K562 (cell line): ENCODE measurements around the gene SLC7A14. TPM values are rescaled to one million over a fixed set of nuclear protein-coding genes. Genes with fewer than 3 reads are reported as not detected.

Experiments used
- GABPB2 ChIP-seq: fragments of 250-450 bp; sonication (Bioruptor Pico); conservative IDR thresholded peaks from 2 replicates; pipeline ENCODE4 v1.5.1; 2021; ENCODE audit warnings: mild to moderate bottlenecking
- HSF4 ChIP-seq: fragments of 250-450 bp; sonication (Bioruptor Pico); IDR thresholded peaks from 2 replicates; pipeline ENCODE4 v2.1.2; 2022; ENCODE audit warnings: mild to moderate bottlenecking, moderate library complexity, borderline replicate concordance
- KLF16 ChIP-seq: IDR thresholded peaks from 2 replicates; pipeline ENCODE4 v1.6.1; 2016; ENCODE audit warnings: antibody characterized with exemption
- MIER1 ChIP-seq: fragments of 450-650 bp; IDR thresholded peaks from 2 replicates; pipeline ENCODE4 v1.6.1; 2016; ENCODE audit warnings: antibody characterized with exemption, mild to moderate bottlenecking, low read depth
- NBN ChIP-seq: fragments of 450-650 bp; IDR thresholded peaks from 2 replicates; pipeline ENCODE4 v1.6.1; 2016; ENCODE audit warnings: low read depth, mild to moderate bottlenecking
- TEAD2 ChIP-seq: fragments of 450-650 bp; IDR thresholded peaks from 2 replicates; pipeline ENCODE4 v1.6.1; 2016; ENCODE audit warnings: missing genetic modification characterization, control low read depth, missing compliant biosample characterization
- TGIF2 ChIP-seq: sonication (generic); formaldehyde crosslinking; IDR thresholded peaks from 2 replicates; pipeline ENCODE4 v1.8.1; 2022; ENCODE audit warnings: mild to moderate bottlenecking, missing genetic modification reagents, moderate library complexity
- ZNF311 ChIP-seq: fragments of 250-450 bp; sonication (Bioruptor Pico); IDR thresholded peaks from 2 replicates; pipeline ENCODE4 v1.4.0; 2020; ENCODE audit warnings: mild to moderate bottlenecking, moderate library complexity
- ZNF79 ChIP-seq: fragments of 250-450 bp; sonication (Bioruptor Pico); IDR thresholded peaks from 2 replicates; pipeline ENCODE4 v1.4.0; 2020; ENCODE audit warnings: low read depth, mild to moderate bottlenecking, moderate library complexity
- polyA plus RNA-seq, 8 experiments: library from polyadenylated mRNA; depleted of rRNA in 4 of 8; stranded (reverse) in 5 of 8; unstranded in 3 of 8; fragments of >200 nt; fragmentation: Nextera tagmentation in 2 of 8; fragmentation: Illumina TruSeq in 1 of 8; extraction: Ambion mirVana in 2 of 8; extraction: Trizol in 1 of 8; gene quantifications; 2 replicates each; pipeline versions ENCODE4 v1.2.1 to v1.2.3, GENCODE V29; 2011 to 2014; ENCODE audit warnings: inconsistent platforms in 1 of 8, missing spikeins in 1 of 8
- total RNA-seq, 7 experiments: library from RNA; depleted of rRNA in 6 of 7; stranded (reverse); fragments of >200 nt in 6 of 7; fragmentation: Illumina TruSeq in 2 of 7; extraction: Trizol in 2 of 7; gene quantifications; 2 replicates each; pipeline versions ENCODE4 v1.2.1 to v1.2.3, GENCODE V29; 2011 to 2021; ENCODE audit warnings: low replicate concordance in 1 of 7
- TF ChIP-seq, protein P1 (sequence below): fragments of 200-600 bp; sonication (generic); IDR thresholded peaks from one replicate; pipeline ENCODE4 v1.6.1; 2012; ENCODE audit warnings: mild to moderate bottlenecking, low read depth, low read length, inconsistent platforms

The SLC7A14 gene
- total and polyA plus RNA-seq, 9 of the 15 experiments (the other 6 are each of a cell fraction or from before 2014, with no cell fraction given): not detected

DNA sequence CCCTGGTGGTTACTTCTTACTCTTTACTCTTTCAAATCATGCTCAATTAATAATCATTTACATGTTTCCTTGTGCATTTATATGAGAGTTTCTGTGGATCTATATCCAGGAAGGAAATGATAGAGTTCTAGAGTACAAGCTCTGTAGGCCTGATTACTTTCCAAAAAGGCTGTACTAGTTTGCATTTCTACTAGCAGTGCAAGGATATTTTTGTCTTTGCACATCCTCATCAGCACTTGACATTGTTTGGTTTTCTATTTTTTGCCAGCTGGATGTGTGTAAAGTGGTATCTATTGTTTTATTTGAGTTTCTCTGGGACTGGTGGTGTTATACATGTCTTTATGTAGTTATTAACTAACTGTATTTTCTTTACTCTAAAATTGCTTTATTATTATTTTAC is 19.6 kb upstream of the SLC7A14 start (continued):
- TF ChIP-seq, protein P1, sequence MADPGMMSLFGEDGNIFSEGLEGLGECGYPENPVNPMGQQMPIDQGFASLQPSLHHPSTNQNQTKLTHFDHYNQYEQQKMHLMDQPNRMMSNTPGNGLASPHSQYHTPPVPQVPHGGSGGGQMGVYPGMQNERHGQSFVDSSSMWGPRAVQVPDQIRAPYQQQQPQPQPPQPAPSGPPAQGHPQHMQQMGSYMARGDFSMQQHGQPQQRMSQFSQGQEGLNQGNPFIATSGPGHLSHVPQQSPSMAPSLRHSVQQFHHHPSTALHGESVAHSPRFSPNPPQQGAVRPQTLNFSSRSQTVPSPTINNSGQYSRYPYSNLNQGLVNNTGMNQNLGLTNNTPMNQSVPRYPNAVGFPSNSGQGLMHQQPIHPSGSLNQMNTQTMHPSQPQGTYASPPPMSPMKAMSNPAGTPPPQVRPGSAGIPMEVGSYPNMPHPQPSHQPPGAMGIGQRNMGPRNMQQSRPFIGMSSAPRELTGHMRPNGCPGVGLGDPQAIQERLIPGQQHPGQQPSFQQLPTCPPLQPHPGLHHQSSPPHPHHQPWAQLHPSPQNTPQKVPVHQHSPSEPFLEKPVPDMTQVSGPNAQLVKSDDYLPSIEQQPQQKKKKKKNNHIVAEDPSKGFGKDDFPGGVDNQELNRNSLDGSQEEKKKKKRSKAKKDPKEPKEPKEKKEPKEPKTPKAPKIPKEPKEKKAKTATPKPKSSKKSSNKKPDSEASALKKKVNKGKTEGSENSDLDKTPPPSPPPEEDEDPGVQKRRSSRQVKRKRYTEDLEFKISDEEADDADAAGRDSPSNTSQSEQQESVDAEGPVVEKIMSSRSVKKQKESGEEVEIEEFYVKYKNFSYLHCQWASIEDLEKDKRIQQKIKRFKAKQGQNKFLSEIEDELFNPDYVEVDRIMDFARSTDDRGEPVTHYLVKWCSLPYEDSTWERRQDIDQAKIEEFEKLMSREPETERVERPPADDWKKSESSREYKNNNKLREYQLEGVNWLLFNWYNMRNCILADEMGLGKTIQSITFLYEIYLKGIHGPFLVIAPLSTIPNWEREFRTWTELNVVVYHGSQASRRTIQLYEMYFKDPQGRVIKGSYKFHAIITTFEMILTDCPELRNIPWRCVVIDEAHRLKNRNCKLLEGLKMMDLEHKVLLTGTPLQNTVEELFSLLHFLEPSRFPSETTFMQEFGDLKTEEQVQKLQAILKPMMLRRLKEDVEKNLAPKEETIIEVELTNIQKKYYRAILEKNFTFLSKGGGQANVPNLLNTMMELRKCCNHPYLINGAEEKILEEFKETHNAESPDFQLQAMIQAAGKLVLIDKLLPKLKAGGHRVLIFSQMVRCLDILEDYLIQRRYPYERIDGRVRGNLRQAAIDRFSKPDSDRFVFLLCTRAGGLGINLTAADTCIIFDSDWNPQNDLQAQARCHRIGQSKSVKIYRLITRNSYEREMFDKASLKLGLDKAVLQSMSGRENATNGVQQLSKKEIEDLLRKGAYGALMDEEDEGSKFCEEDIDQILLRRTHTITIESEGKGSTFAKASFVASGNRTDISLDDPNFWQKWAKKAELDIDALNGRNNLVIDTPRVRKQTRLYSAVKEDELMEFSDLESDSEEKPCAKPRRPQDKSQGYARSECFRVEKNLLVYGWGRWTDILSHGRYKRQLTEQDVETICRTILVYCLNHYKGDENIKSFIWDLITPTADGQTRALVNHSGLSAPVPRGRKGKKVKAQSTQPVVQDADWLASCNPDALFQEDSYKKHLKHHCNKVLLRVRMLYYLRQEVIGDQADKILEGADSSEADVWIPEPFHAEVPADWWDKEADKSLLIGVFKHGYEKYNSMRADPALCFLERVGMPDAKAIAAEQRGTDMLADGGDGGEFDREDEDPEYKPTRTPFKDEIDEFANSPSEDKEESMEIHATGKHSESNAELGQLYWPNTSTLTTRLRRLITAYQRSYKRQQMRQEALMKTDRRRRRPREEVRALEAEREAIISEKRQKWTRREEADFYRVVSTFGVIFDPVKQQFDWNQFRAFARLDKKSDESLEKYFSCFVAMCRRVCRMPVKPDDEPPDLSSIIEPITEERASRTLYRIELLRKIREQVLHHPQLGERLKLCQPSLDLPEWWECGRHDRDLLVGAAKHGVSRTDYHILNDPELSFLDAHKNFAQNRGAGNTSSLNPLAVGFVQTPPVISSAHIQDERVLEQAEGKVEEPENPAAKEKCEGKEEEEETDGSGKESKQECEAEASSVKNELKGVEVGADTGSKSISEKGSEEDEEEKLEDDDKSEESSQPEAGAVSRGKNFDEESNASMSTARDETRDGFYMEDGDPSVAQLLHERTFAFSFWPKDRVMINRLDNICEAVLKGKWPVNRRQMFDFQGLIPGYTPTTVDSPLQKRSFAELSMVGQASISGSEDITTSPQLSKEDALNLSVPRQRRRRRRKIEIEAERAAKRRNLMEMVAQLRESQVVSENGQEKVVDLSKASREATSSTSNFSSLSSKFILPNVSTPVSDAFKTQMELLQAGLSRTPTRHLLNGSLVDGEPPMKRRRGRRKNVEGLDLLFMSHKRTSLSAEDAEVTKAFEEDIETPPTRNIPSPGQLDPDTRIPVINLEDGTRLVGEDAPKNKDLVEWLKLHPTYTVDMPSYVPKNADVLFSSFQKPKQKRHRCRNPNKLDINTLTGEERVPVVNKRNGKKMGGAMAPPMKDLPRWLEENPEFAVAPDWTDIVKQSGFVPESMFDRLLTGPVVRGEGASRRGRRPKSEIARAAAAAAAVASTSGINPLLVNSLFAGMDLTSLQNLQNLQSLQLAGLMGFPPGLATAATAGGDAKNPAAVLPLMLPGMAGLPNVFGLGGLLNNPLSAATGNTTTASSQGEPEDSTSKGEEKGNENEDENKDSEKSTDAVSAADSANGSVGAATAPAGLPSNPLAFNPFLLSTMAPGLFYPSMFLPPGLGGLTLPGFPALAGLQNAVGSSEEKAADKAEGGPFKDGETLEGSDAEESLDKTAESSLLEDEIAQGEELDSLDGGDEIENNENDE: no peak
- TF ChIP-seq KLF16 (no peak), TGIF2 (CRISPR knock-in tag) (no peak), ZNF311 (CRISPR knock-in tag) (no peak), HSF4 (CRISPR knock-in tag) (no peak), NBN (no peak), MIER1 (no peak), GABPB2 (no peak), TEAD2 (tag) (no peak), ZNF79 (CRISPR knock-in tag) (no peak)
